Gastrocnemius medialis (tissue), 4 donors: ENCODE results near the gene PIK3C2B. TPM values are rescaled to one million over a fixed set of nuclear protein-coding genes. Genes with fewer than 3 reads are reported as not detected.

Source experiments
- ATAC-seq, 2 donors: fragments of 150-250 bp; one replicate each; pipeline ENCODE4 v1.9.1; 2016
- DNase-seq, 2 donors: peaks; one replicate each; pipeline ENCODE4 v3.0.0-alpha.2; 2019
- H3K27ac ChIP-seq, 4 donors: fragments of 200-600 bp; sonication (generic); 1 replicate in 1 of 4; 2 replicates in 3 of 4; pipeline ENCODE4 v1.5.1; 2016 to 2018; ENCODE audit warnings: mild to moderate bottlenecking in 2 of 4, moderate library complexity in 1 of 4
- H3K27me3 ChIP-seq, 3 donors: fragments of 200-600 bp; sonication (generic) in 2 of 3; 1 replicate in 1 of 3; 2 replicates in 2 of 3; pipeline versions ENCODE4 v1.5.1 to v1.6.0; 2016 to 2019; ENCODE audit warnings: mild to moderate bottlenecking in 1 of 3, moderate library complexity in 1 of 3
- H3K36me3 ChIP-seq, 2 donors: fragments of 200-600 bp; sonication (generic) in 1 of 2; one replicate each; pipeline ENCODE4 v1.5.1; 2017 to 2018
- H3K4me1 ChIP-seq, 2 donors: fragments of 200-600 bp; sonication (generic) in 1 of 2; one replicate each; pipeline ENCODE4 v1.5.1; 2016 to 2017; ENCODE audit warnings: mild to moderate bottlenecking in 2 of 2
- H3K4me3 ChIP-seq, 4 donors: fragments of 200-600 bp; sonication (generic) in 3 of 4; 1 replicate in 1 of 4; 2 replicates in 3 of 4; pipeline ENCODE4 v1.5.1; 2016 to 2019; ENCODE audit warnings: mild to moderate bottlenecking in 2 of 4
- H3K9me3 ChIP-seq, 3 donors: fragments of 200-600 bp; sonication (generic) in 2 of 3; 1 replicate in 1 of 3; 2 replicates in 2 of 3; pipeline ENCODE4 v1.5.1; 2016 to 2019
- POLR2A ChIP-seq, 2 donors: fragments of 450-650 bp; IDR thresholded peaks; one replicate each; pipeline ENCODE4 v1.6.1; 2017; ENCODE audit warnings: antibody characterized with exemption in 2 of 2, mild to moderate bottlenecking in 2 of 2, moderate library complexity in 2 of 2
- in situ Hi-C, 4 donors: fragments of 200-750 bp; cut with MboI; loops; one replicate each; pipeline versions ENCODE4 v1.15.0 to v1.8.0; 2017; ENCODE audit warnings: low sequenced_read_pairs in 4 of 4
- intact Hi-C: fragments of 100-400 bp; cut with DNase I; formaldehyde crosslinking; loops from one replicate; pipeline ENCODE4 v1.15.1; 2023; ENCODE audit warnings: low total_unique reads
- total RNA-seq, 4 donors: library from RNA; depleted of rRNA; stranded (reverse); fragments of >200 nt; gene quantifications; one replicate each; pipeline versions ENCODE4 v1.1.0 to v1.2.3, GENCODE V29; 2016
- TF ChIP-seq, protein P1 (sequence below), 5 experiments: fragments of 450-650 bp in 3 of 5; fragments of 200-600 bp in 2 of 5; sonication (generic) in 2 of 5; IDR thresholded peaks in 4 of 5; conservative IDR thresholded peaks in 1 of 5; 1 replicate in 4 of 5; 2 replicates in 1 of 5; pipeline ENCODE4 v1.5.1; 2016 to 2019; ENCODE audit warnings: antibody characterized with exemption in 5 of 5, mild to moderate bottlenecking in 3 of 5, moderate library complexity in 3 of 5

PIK3C2B gene
- total RNA-seq, 4 donors from 2014 or later = 2.8 to 6.0 (median 3.8) TPM

GRCh38 chr1:204449678-204450280 is 44.8 kb downstream of the PIK3C2B start:
- Histone ChIP-seq H3K27ac (peak overlapping the region; percentile 90 to 98 (median 94)), H3K4me1 (peaks cover 65 to 75% of the 10 kb centered on the region in 2 donors)
- intact Hi-C loops = no loop called here

GRCh38 chr1:204448991-204449677 is 45.5 kb downstream of the PIK3C2B start:
- no peaks in the 10 kb centered on the region for H3K9me3 ChIP-seq
- intact Hi-C loops = no loop called here
- no peak for ATAC-seq
- DNase-seq = no peak
- peaks cover 70 to 78% of the 10 kb centered on the region in 2 donors for H3K4me1 ChIP-seq
- H3K36me3 ChIP-seq = peaks cover 0 to 5% of the 10 kb centered on the region in 2 donors
- peak overlapping the region in 2 of 4 donors; percentile 34 to 45 for H3K4me3 ChIP-seq
- H3K27ac ChIP-seq = peak overlapping the region; percentile 90 to 98 (median 94)
- in situ Hi-C loops = loop anchor here in 3 of 4 donors (5.0 kb wide), 1 partner anchor 53 kb away; no protein-coding TSS in a partner anchor
- no peak for TF ChIP-seq POLR2A (IDR thresholded peaks at IDR 0.05)
- TF ChIP-seq, protein P1, sequence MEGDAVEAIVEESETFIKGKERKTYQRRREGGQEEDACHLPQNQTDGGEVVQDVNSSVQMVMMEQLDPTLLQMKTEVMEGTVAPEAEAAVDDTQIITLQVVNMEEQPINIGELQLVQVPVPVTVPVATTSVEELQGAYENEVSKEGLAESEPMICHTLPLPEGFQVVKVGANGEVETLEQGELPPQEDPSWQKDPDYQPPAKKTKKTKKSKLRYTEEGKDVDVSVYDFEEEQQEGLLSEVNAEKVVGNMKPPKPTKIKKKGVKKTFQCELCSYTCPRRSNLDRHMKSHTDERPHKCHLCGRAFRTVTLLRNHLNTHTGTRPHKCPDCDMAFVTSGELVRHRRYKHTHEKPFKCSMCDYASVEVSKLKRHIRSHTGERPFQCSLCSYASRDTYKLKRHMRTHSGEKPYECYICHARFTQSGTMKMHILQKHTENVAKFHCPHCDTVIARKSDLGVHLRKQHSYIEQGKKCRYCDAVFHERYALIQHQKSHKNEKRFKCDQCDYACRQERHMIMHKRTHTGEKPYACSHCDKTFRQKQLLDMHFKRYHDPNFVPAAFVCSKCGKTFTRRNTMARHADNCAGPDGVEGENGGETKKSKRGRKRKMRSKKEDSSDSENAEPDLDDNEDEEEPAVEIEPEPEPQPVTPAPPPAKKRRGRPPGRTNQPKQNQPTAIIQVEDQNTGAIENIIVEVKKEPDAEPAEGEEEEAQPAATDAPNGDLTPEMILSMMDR (IDR thresholded peaks at IDR 0.05 in 4 of 5, conservative IDR thresholded peaks at IDR 0.05 in 1 of 5) = no peak
- no peaks in the 10 kb centered on the region for H3K27me3 ChIP-seq

More at GRCh38 chr1:204449678-204450280, 44.8 kb downstream of the PIK3C2B start:
- Histone ChIP-seq H3K27me3 (no peaks in the 10 kb centered on the region), H3K36me3 (no peaks in the 10 kb centered on the region), H3K9me3 (no peaks in the 10 kb centered on the region), H3K4me3 (peak overlapping the region; percentile 20 to 45 (median 34))
- TF ChIP-seq, protein P1 (IDR thresholded peaks at IDR 0.05 in 4 of 5, conservative IDR thresholded peaks at IDR 0.05 in 1 of 5) = no peak
- TF ChIP-seq POLR2A (IDR thresholded peaks at IDR 0.05) = no peak
- in situ Hi-C loops = loop anchor here in 3 of 4 donors (5.0 kb wide), 1 partner anchor 53 kb away; no protein-coding TSS in a partner anchor
- ATAC-seq (peak in 1 of 2 donors; percentile 6), DNase-seq (peak in 1 of 2 donors; percentile 61)

- no peak for ATAC-seq
- TF ChIP-seq POLR2A (IDR thresholded peaks at IDR 0.05) = no peak
- TF ChIP-seq, protein P1 (IDR thresholded peaks at IDR 0.05 in 4 of 5, conservative IDR thresholded peaks at IDR 0.05 in 1 of 5) = no peak
- no peak overlapping the region for H3K4me3 ChIP-seq
- peak overlapping the region; percentile 90 to 98 (median 94) for H3K27ac ChIP-seq
- H3K4me1 ChIP-seq = peaks cover 70 to 82% of the 10 kb centered on the region in 2 donors
- H3K36me3 ChIP-seq = peaks cover 0 to 12% of the 10 kb centered on the region in 2 donors
- peak in 1 of 2 donors; percentile 70 for DNase-seq
- intact Hi-C loops = no loop called here
- no peaks in the 10 kb centered on the region for H3K9me3 ChIP-seq
- in situ Hi-C loops = loop anchor here in 3 of 4 donors (5.0 kb wide), 1 partner anchor 54 kb away; no protein-coding TSS in a partner anchor
- no peaks in the 10 kb centered on the region for H3K27me3 ChIP-seq
Measured at GRCh38 chr1:204448344-204448964, 46.2 kb downstream of the PIK3C2B start.

DNA sequence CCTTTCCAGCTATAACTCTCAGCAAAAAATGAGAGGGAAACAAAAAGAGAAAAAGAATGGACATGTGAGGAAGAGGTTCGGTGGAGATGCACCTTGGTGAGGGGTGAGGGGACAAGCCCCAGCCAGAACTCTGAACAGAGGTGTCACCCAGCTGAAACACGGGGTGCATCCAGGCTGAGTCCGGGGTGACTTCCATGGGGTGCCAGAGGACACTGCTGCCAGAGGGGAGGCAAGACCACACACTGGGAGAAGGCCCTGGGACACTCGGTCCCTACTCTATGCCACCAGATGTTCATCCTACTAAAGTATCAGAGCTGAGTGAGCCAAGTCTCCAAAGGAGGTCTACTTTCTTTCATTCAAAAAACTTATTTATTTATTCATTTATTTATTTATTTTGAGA is 46.9 kb downstream of the PIK3C2B start:
- in situ Hi-C loops (loop anchor here in 3 of 4 donors (5.0 kb wide), 1 partner anchor 55 kb away; no protein-coding TSS in a partner anchor), intact Hi-C loops (no loop called here)
- peak overlapping the region; percentile 90 to 98 (median 94) for H3K27ac ChIP-seq
- no peaks in the 10 kb centered on the region for H3K9me3 ChIP-seq
- ATAC-seq = no peak
- H3K36me3 ChIP-seq = peaks cover 0 to 17% of the 10 kb centered on the region in 2 donors
- no peak for TF ChIP-seq POLR2A (IDR thresholded peaks at IDR 0.05)
- TF ChIP-seq, protein P1 (IDR thresholded peaks at IDR 0.05 in 4 of 5, conservative IDR thresholded peaks at IDR 0.05 in 1 of 5) = no peak
- H3K4me3 ChIP-seq = no peak overlapping the region
- DNase-seq = no peak
- peaks cover 70 to 82% of the 10 kb centered on the region in 2 donors for H3K4me1 ChIP-seq
- H3K27me3 ChIP-seq = no peaks in the 10 kb centered on the region
